ENCODE data around the gene PEX5L.

Gene PEX5L

GRCh38 chr3:179949869-179950268 is 86.9 kb downstream of the PEX5L start:
- TF ChIP-seq EZH2 (optimal IDR thresholded peaks at IDR 0.05; ENCODE audit: low read depth, low read length) (no peak), EZH2phosphoT487 (IDR thresholded peaks at IDR 0.05; ENCODE audit: low read length) (no peak), CTCF (IDR thresholded peaks at IDR 0.05; ENCODE audit: low read length) (no peak)
- H2AFZ ChIP-seq (ENCODE audit: low read length): no peak overlapping the region
- H4K20me1 ChIP-seq (ENCODE audit: insufficient read depth, low read length): no peaks in the 10 kb centered on the region
- H3K9ac ChIP-seq (ENCODE audit: low read length): no peak overlapping the region
- H3K27ac ChIP-seq (ENCODE audit: low read length): no peak overlapping the region
- DNase-seq: no peak
- H3K36me3 ChIP-seq (replicated peaks; ENCODE audit: insufficient read depth, low read length): no peaks in the 10 kb centered on the region
- no peaks in the 10 kb centered on the region for H3K9me3 ChIP-seq (replicated peaks; ENCODE audit: insufficient read depth, low read length)
- H3K79me2 ChIP-seq (ENCODE audit: low read length): no peaks in the 10 kb centered on the region
- H3K27me3 ChIP-seq (replicated peaks; ENCODE audit: insufficient read depth, low read length): no peaks in the 10 kb centered on the region; the same call in 1 of the 2 replicates
- H3F3A ChIP-seq (ENCODE audit: insufficient read depth, low read length): no peaks in the 10 kb centered on the region
- H3K9me2 ChIP-seq (replicated peaks; ENCODE audit: insufficient read depth, low read length): no peaks in the 10 kb centered on the region
- H3K4me2 ChIP-seq (ENCODE audit: low read depth, low read length): peak overlapping the region; percentile 12; the same call in 1 of the 2 replicates
- H3K4me1 ChIP-seq (ENCODE audit: low read length): peaks cover 5% of the 10 kb centered on the region; the same call in 1 of the 2 replicates
- no peak overlapping the region for H3K4me3 ChIP-seq (ENCODE audit: low read length)

- H3K9ac ChIP-seq (ENCODE audit: low read length): no peak overlapping the region
- no peaks in the 10 kb centered on the region for H3F3A ChIP-seq (ENCODE audit: insufficient read depth, low read length)
- H4K20me1 ChIP-seq (ENCODE audit: insufficient read depth, low read length): no peaks in the 10 kb centered on the region
- H3K79me2 ChIP-seq (ENCODE audit: low read length): no peaks in the 10 kb centered on the region
- peaks cover 5% of the 10 kb centered on the region; the same call in 1 of the 2 replicates for H3K4me1 ChIP-seq (ENCODE audit: low read length)
- TF ChIP-seq EZH2phosphoT487 (IDR thresholded peaks at IDR 0.05; ENCODE audit: low read length): no peak
- TF ChIP-seq CTCF (IDR thresholded peaks at IDR 0.05; ENCODE audit: low read length): no peak
- no peak for TF ChIP-seq EZH2 (optimal IDR thresholded peaks at IDR 0.05; ENCODE audit: low read depth, low read length)
- no peaks in the 10 kb centered on the region for H3K9me3 ChIP-seq (replicated peaks; ENCODE audit: insufficient read depth, low read length)
- H3K4me3 ChIP-seq (ENCODE audit: low read length): no peak overlapping the region
- no peaks in the 10 kb centered on the region for H3K27me3 ChIP-seq (replicated peaks; ENCODE audit: insufficient read depth, low read length)
- H3K9me2 ChIP-seq (replicated peaks; ENCODE audit: insufficient read depth, low read length): no peaks in the 10 kb centered on the region
- H2AFZ ChIP-seq (ENCODE audit: low read length): no peak overlapping the region
- peak; percentile 50 for DNase-seq
- no peaks in the 10 kb centered on the region for H3K36me3 ChIP-seq (replicated peaks; ENCODE audit: insufficient read depth, low read length)
- H3K27ac ChIP-seq (ENCODE audit: low read length): no peak overlapping the region
- H3K4me2 ChIP-seq (ENCODE audit: low read depth, low read length): peak overlapping the region; percentile 12; the same call in 1 of the 2 replicates
Measured at GRCh38 chr3:179949412-179949811, 87.3 kb downstream of the PEX5L start.

- no peaks in the 10 kb centered on the region for H3K79me2 ChIP-seq (ENCODE audit: low read length)
- peaks cover 5% of the 10 kb centered on the region; the same call in 1 of the 2 replicates for H3K4me1 ChIP-seq (ENCODE audit: low read length)
- no peaks in the 10 kb centered on the region for H3K9me3 ChIP-seq (replicated peaks; ENCODE audit: insufficient read depth, low read length)
- TF ChIP-seq CTCF (IDR thresholded peaks at IDR 0.05; ENCODE audit: low read length) (no peak), EZH2 (optimal IDR thresholded peaks at IDR 0.05; ENCODE audit: low read depth, low read length) (no peak), EZH2phosphoT487 (IDR thresholded peaks at IDR 0.05; ENCODE audit: low read length) (no peak)
- no peak overlapping the region for H3K9ac ChIP-seq (ENCODE audit: low read length)
- no peaks in the 10 kb centered on the region for H3K27me3 ChIP-seq (replicated peaks; ENCODE audit: insufficient read depth, low read length)
- no peaks in the 10 kb centered on the region for H4K20me1 ChIP-seq (ENCODE audit: insufficient read depth, low read length)
- DNase-seq: no peak
- H3K27ac ChIP-seq (ENCODE audit: low read length): no peak overlapping the region
- H3K36me3 ChIP-seq (replicated peaks; ENCODE audit: insufficient read depth, low read length): no peaks in the 10 kb centered on the region
- H3K4me3 ChIP-seq (ENCODE audit: low read length): no peak overlapping the region
- H3F3A ChIP-seq (ENCODE audit: insufficient read depth, low read length): no peaks in the 10 kb centered on the region
- H3K9me2 ChIP-seq (replicated peaks; ENCODE audit: insufficient read depth, low read length): no peaks in the 10 kb centered on the region
- no peak overlapping the region for H3K4me2 ChIP-seq (ENCODE audit: low read depth, low read length)
- no peak overlapping the region for H2AFZ ChIP-seq (ENCODE audit: low read length)
Measured at GRCh38 chr3:179948740-179949139, 88.0 kb downstream of the PEX5L start.

Data from MM.1S (cell line).